Loucy (cell line): Measurements from ENCODE around the gene RUVBL1.

ENCODE experiments used
- H2AFZ ChIP-seq: fragments of 200-600 bp; sonication (generic); 2 replicates; pipeline ENCODE4 v1.6.0; 2016; ENCODE audit warnings: antibody characterized with exemption, mild to moderate bottlenecking, low read length, moderate library complexity
- H3F3A ChIP-seq: fragments of 200-600 bp; 2 replicates; pipeline ENCODE4 v1.6.0; 2016; ENCODE audit warnings: antibody characterized with exemption, low read depth, mild to moderate bottlenecking
- H3K27me3 ChIP-seq: fragments of 200-600 bp; sonication (generic); 2 replicates; pipeline ENCODE4 v1.6.1; 2014; ENCODE audit warnings: low read length, mild to moderate bottlenecking; ENCODE audit not compliant: insufficient read depth, poor library complexity, severe bottlenecking
- H3K36me3 ChIP-seq: fragments of 200-600 bp; sonication (generic); 2 replicates; pipeline ENCODE4 v1.6.1; 2016; ENCODE audit warnings: low read length; ENCODE audit not compliant: insufficient read depth
- H3K4me1 ChIP-seq: fragments of 200-600 bp; sonication (generic); 2 replicates; pipeline ENCODE4 v1.5.1; 2014; ENCODE audit warnings: low read length, mild to moderate bottlenecking; ENCODE audit not compliant: insufficient read depth, poor library complexity, severe bottlenecking
- H3K4me2 ChIP-seq: fragments of 200-600 bp; sonication (generic); 2 replicates; pipeline ENCODE4 v1.6.0; 2014; ENCODE audit warnings: antibody characterized with exemption, low read length, low read depth, mild to moderate bottlenecking; ENCODE audit not compliant: poor library complexity, severe bottlenecking
- H3K4me3 ChIP-seq: fragments of 200-600 bp; sonication (generic); 2 replicates; pipeline ENCODE4 v1.5.1; 2014; ENCODE audit warnings: low read length, mild to moderate bottlenecking, mixed read lengths; ENCODE audit not compliant: poor library complexity, severe bottlenecking
- H3K79me2 ChIP-seq: fragments of 200-600 bp; sonication (generic); 2 replicates; pipeline ENCODE4 v1.6.1; 2014; ENCODE audit warnings: low read length; ENCODE audit not compliant: insufficient read depth
- H3K9ac ChIP-seq: fragments of 200-600 bp; sonication (generic); 2 replicates; pipeline ENCODE4 v1.6.0; 2014; ENCODE audit warnings: mild to moderate bottlenecking, low read depth, low read length, moderate library complexity; ENCODE audit not compliant: poor library complexity, severe bottlenecking
- H3K9me2 ChIP-seq: fragments of 200-600 bp; sonication (generic); replicated peaks from 2 replicates; pipeline ENCODE4 v1.6.1; 2016; ENCODE audit warnings: low read depth, low read length, mixed read lengths
- H3K9me3 ChIP-seq: fragments of 200-600 bp; sonication (generic); 2 replicates; pipeline ENCODE4 v1.6.1; 2014; ENCODE audit warnings: mild to moderate bottlenecking, antibody characterized with exemption, low read length, low read depth; ENCODE audit not compliant: insufficient read depth
- H4K20me1 ChIP-seq: fragments of 200-600 bp; sonication (generic); 2 replicates; pipeline ENCODE4 v1.6.0; 2014; ENCODE audit warnings: antibody characterized with exemption, low read length, mild to moderate bottlenecking; ENCODE audit not compliant: insufficient read depth, poor library complexity, severe bottlenecking
- EZH2phosphoT487 ChIP-seq: fragments of 200-600 bp; IDR thresholded peaks from 2 replicates; pipeline ENCODE4 v1.6.1; 2018; ENCODE audit warnings: antibody characterized with exemption, mild to moderate bottlenecking, moderate library complexity, borderline replicate concordance
- TF ChIP-seq, protein P1 (sequence below): fragments of 200-600 bp; sonication (generic); conservative IDR thresholded peaks from 2 replicates; pipeline ENCODE4 v1.5.1; 2014; ENCODE audit warnings: mild to moderate bottlenecking, antibody characterized with exemption, low read length

RUVBL1 gene

GRCh38 chr3:128033102-128033501, 90.5 kb downstream of the RUVBL1 start:
- Histone ChIP-seq H3K27me3 (no peaks in the 10 kb centered on the region), H2AFZ (no peak overlapping the region), H3K36me3 (no peaks in the 10 kb centered on the region), H4K20me1 (no peaks in the 10 kb centered on the region), H3K79me2 (no peaks in the 10 kb centered on the region), H3K4me1 (peaks cover 32% of the 10 kb centered on the region), H3K4me3 (no peak overlapping the region), H3K4me2 (no peak overlapping the region), H3K9ac (no peak overlapping the region), H3F3A (no peaks in the 10 kb centered on the region), H3K9me3 (no peaks in the 10 kb centered on the region), H3K9me2 (no peaks in the 10 kb centered on the region)
- no peak for TF ChIP-seq EZH2phosphoT487
- TF ChIP-seq, protein P1, sequence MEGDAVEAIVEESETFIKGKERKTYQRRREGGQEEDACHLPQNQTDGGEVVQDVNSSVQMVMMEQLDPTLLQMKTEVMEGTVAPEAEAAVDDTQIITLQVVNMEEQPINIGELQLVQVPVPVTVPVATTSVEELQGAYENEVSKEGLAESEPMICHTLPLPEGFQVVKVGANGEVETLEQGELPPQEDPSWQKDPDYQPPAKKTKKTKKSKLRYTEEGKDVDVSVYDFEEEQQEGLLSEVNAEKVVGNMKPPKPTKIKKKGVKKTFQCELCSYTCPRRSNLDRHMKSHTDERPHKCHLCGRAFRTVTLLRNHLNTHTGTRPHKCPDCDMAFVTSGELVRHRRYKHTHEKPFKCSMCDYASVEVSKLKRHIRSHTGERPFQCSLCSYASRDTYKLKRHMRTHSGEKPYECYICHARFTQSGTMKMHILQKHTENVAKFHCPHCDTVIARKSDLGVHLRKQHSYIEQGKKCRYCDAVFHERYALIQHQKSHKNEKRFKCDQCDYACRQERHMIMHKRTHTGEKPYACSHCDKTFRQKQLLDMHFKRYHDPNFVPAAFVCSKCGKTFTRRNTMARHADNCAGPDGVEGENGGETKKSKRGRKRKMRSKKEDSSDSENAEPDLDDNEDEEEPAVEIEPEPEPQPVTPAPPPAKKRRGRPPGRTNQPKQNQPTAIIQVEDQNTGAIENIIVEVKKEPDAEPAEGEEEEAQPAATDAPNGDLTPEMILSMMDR = no peak
